Right ventricle myocardium superior (tissue), 1 donor: Measurements from ENCODE around the gene KPNA4. TPM values are rescaled to one million over a fixed set of nuclear protein-coding genes. Genes with fewer than 3 reads are reported as not detected.
"Not testable (repeated sequence)": the region's sequence is repeated elsewhere in the genome, so short reads cannot be mapped to it uniquely, and the experiment has no call there.

Source experiments
- ATAC-seq: fragments of 200-7000 bp; cut with Tn5 transposase; one replicate; pipeline ENCODE4 v1.9.1; 2020; ENCODE audit warnings: mild to moderate bottlenecking; ENCODE audit not compliant: poor library complexity
- DNase-seq: peaks from one replicate; pipeline ENCODE4 v3.0.0-alpha.2; 2020
- intact Hi-C: fragments of 100-400 bp; cut with DNase I; formaldehyde crosslinking; loops from one replicate; pipeline ENCODE4 v1.11.2; 2022
- total RNA-seq: library from RNA; stranded (reverse); fragmentation: NEBNext Ultra II Directional; extraction: Animal tissue kit (Norgen Biotek cat#: 25700); gene quantifications from one replicate; pipeline ENCODE4 v1.2.1, GENCODE V29; 2021
- donor health status: DM: no; HTN: yes; CAD: no; lungs with severe emphysema.

KPNA4 gene
- total RNA-seq, 1 donor from 2014 or later = 114 TPM

DNA sequence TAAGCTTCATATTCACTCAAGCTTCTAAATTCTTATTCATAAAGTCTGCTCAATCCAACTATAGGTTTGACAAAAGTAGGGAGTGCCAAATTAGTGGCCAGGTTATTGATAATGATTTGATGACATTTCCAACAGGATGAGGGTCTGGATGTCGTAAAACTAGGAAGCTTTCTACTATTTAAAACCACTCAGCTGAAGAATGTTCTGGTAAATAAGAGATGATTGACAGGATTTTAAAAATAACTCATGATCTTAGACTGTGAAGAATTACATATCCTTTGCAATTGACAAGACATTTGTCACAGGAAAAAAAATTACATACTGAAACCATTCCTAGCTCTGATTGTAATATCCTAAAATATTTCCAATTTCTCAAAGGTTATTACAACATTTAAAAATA lies 100.4 kb downstream of the KPNA4 start:
- intact Hi-C loops = no loop called here
- no peak for DNase-seq
- no peak for ATAC-seq

DNA sequence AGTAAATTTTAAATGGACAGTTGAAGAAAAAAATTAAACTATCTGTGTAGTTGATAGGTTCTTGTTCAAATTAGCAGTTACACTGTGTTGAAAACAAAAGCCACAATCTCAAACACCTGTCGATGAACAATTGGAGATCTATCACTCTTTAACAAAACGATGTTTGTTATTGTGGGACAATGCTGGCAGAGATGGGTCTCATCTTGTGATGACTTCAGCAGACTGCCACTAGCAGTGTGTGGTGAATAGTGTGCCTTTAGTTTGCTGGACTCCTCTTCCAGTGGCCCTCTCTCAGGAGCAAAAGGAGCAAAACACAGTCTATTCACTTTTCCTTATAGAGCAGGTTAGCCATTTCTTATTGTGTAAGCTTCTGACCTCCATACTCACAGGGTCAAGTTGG lies 101.0 kb downstream of the KPNA4 start:
- intact Hi-C loops = no loop called here
- ATAC-seq = no peak
- no peak for DNase-seq

DNA sequence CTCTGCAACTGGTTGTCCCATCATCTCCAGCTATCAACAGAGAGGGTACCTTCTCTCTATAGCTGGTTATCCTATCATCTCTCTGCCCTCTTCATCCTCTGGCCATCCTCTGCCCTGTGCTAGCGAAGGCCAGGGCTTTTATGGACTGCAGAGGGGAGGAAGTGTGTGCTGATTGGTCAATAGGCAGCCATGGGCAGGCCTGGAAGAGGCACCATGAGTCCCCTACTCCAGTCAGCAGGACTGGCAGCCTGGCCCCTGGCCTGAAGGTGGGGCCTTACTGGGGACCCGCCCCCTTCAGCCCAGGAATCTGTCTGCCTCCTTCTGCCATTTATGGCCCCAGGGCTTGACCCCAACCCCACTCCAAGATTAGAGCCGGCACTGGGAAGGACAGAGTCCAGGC lies 105.3 kb downstream of the KPNA4 start:
- DNase-seq (no peak), ATAC-seq (no peak)
- intact Hi-C loops = no loop called here

DNA sequence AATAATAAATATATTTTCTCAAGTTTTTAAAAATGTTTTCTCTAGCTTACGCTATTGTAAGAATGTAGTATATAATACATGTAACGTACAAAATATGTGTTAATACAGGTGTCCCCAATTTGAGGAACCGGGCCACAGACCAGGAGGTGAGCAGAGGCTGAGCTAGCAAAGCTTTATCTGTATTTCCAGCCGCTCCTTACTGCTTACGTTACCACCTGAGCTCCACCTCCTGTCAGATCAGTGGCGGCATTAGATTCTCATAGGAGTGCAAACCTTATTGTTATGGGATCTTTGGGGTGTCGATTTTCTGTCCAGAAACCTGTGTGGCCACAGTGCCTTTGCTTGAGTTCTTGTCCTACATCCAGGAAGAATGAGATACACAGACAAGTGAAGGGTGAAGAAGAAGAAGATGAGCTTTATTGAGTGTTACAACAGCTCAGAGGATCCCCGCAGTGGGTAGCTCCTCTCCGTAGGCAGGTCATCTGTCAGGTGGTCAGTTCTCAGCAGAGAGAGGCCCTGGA lies 105.9 kb downstream of the KPNA4 start:
- intact Hi-C loops = no loop called here
- DNase-seq (no peak), ATAC-seq (no peak)

DNA sequence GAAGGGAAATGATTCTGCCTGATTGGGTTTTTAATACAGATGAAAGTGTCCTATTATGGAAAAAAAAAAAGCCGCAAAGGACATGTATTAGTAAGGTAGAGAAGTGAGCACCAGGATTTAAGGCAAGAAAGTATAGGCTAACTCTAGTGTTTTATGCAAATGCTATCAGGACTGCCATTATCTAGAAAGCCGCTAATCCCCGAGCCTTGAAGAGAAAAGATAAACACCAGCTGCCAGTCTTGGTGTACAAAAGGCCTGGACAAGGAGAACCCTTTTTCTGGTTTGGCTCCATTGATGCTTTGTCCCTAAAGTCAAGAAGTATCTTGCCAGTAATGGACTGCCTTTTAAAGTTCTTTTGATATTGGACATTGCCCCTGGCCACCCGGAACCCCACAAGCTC lies 107.2 kb downstream of the KPNA4 start:
- ATAC-seq (no peak), DNase-seq (no peak)
- intact Hi-C loops = no loop called here

DNA sequence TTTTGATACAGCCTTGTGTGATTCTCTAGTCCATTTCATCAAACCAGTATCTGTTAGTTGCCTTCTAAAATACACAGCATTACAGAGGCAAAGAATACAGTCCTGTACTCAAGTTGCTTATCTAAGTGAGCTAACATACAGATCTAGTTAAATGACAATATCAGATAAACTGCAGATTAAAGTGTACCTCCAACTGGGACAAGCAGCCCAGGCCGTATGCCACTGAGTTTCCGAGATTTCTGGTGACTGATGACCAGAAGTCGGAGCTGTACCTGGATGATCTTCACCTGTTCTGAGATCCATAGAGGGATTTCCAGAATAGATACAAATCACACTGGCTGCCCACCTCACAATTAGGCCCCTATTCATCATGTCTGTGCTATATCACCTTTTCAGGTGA lies 109.5 kb downstream of the KPNA4 start:
- intact Hi-C loops = no loop called here
- ATAC-seq (no peak), DNase-seq (no peak)

DNA sequence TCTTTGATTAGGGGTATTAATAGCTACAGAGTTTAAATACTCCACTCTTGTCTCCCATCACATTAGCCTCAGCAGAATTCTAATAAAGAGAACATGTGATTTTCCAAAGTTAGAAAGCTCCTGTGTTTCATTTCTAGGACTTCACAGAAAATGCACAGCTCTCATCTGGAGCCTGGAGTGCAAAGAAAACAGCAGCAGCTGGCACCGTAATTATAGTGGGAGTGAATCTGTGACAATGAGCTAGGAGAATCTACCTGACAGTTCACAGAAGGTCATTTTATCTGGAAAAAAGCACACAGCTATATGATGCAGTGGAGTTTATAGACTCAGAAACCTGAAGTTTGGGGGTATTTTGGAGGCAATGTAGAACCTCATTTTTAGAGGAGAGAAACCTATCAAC lies 110.4 kb downstream of the KPNA4 start:
- ATAC-seq (no peak), DNase-seq (no peak)
- intact Hi-C loops = no loop called here

DNA sequence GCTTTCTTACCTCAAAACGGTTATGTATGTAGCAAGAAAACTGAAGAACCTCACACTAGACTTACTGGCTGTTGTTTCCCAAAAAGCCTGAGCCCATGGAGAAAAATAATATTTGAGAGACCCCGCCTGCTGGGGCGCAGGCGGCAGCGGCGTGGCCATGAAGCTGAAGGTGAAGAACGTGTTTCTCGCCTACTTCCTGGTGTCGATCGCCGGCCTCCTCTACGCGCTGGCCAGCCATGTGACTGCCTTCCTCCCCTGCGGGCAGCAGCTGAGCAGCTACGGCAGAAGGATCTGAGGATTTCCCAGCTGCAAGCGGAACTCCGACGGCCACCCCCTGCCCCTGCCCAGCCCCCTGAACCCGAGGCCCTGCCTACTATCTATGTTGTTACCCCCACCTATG lies 113.1 kb downstream of the KPNA4 start:
- intact Hi-C loops, ATAC-seq, DNase-seq: not testable (repeated sequence)

DNA sequence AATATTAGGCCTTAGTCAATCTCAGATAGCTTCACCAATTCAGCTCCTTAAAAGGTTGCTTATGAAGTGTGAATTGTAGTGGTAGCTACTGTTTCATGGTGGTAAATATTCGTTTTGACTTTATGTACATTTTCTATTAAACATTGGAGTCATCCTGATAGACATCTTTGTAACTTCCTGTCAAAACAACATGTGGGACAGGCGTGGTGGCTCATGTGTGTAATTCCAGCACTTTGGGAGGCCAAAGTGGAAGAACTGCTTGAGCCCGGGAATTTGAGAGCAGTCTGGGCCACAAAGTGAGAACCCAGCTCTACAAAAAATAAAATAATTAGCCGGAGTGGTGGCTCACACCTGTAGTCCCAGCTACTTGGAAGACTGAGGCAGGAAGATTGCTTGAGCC lies 113.8 kb downstream of the KPNA4 start:
- no peak for ATAC-seq

DNA sequence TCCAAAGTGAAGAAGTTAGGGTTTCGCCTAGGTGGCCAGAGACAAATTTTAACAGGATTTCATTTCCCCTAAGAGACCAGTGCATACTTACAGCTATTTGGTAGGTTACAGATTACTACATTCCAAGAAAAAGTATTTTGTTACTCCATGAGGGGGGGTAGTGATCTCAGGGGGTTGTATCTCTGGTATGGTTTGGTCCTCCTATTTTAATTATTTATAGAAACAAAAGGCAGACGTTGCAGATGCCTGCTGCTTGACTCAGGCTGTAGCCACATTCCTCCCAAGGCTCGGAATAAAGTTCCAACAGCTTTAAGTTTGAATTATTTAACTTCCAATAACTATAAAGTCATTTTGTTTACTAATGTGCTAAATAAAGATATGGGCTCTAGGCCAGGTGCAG lies 114.5 kb downstream of the KPNA4 start:
- DNase-seq = no peak
- ATAC-seq = no peak
- intact Hi-C loops = no loop called here

More for the DNA sequence above, 113.8 kb downstream of the KPNA4 start:
- intact Hi-C loops = no loop called here
- DNase-seq = no peak

DNA sequence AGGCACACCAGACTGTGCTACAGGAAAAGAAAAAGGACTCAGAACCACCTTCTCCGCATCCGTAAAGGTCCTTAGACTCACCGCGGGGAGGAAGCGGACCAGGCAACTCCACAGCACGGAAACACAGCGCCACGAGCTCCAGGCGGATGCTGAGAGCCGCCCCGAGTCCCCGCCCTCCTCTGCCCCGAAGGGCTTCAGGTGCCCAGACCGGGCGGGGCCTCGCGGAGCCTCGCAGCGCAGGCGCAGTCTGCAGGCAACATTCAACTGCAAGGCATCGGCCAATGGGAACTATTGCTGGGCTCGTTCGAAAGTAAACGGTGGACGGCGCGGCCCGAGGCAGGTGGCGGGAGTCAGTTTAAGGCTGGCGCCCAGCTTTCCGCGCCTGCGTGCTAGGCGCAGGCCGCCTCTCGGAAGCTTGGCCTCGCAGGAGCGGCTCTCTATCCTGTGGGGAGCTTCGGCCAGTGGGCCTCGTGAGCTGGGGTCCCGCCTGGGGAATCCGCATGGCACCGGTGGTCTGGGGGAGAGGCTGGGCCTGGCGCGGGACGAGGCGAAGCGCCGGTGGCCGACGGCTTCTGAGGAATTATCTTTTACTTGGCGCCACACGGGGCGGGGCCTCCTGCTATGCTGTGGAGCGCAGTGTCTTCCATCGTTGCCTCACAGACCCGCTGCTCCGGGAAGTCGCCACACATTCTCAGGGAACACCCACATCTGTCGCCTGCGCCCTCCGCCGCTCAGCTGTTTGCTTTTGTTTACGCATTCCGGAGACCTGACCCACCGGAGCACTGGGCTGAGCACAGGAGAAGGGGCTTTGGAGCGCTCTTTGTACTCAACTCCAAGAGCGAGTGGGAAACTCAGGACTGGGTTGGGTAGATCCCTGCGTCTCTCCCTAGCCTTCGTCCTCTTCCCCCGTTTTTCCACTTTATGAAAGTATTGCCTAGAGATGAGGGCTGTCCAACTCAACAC lies 115.5 kb downstream of the KPNA4 start, which contains the start of gene TRIM59:
TRIM59 (minus strand) TSS at position 151 of the 963 bp plus-strand sequence. CDS start 10,603 bp downstream, outside the sequence.
- intact Hi-C loops = no loop called here
- DNase-seq (peak; percentile 92), ATAC-seq (peak; percentile 94)

DNA sequence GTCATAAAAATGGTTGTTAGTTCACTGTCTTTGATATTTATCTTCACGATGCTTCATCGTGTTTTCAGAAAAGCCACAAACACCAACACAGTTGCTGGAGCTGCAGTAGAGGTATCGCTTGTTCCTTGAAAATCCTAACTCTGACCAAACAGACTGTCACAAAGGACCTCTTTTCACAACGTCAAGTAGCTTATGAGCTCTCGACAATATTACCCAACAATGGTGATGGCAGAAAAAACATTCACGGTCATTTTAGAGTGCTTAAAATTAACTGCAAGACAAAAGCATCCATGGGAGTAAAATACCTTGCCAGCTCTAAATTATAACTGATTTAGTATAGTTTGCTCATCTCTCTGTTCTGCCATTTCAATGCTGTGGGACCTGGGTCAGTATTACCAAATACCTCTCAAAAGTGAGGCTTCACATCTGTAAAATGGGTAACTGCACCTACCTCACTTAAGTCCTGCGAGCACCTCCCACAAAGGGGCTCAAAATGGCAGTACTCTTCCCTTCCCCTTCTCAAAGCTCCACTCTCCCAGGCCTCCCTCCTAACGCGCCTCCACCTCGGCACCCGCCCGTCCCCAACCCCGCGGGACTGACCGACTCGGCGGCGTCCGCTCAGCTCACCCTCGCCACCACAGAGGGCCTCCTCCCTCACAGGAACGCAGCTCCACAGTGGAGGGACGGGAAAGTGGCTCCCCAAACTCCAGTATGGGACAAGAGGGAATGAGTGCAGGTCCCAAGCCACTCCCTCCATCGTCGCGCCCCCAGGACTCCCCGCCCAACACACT lies 116.3 kb downstream of the KPNA4 start:
- ATAC-seq (peak; percentile 48), DNase-seq (no peak)
- intact Hi-C loops = no loop called here

DNA sequence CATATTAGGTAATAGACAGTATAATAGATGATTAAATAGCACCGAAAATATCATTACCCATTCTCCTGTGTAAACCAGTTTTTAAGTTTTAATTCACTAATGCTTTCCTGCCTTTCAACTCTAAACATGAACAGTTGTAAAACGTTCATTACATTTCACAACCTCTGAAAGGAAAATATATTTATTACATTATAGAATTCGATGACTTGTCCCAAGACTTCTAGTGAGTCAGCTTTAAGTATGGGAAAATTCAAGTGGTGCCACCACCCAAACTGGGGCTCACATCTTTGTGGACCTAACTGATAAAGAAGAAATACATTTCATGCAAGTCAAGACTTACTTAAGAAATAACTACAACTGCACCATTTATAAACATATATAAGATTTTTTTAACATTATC lies 117.8 kb downstream of the KPNA4 start:
- ATAC-seq (no peak), DNase-seq (no peak)
- intact Hi-C loops = no loop called here

DNA sequence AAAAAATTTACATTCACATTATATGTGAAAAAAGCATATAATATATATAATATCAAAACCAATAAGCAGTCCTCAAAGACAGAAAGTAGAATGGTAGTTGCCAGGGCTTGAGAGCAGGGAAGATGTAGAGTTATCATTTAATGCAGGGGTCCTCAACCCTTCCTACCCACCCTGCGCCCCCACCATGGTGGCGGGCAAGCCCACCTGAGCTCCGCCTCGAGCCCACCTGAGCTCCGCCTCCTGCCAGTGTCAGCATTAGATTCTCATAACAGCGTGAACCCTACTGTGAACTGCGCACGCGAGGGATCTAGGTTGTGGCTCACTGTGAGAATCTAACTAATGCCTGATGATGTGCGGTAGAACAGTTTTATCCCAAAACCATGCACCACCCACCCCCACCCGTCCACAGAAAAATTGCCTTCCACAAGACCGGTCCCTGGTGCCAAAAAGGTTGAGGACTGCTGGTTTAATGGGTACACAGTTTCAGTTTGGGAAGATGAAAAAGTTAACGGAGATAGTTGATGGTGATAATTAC lies 118.8 kb downstream of the KPNA4 start:
- no peak for ATAC-seq
- intact Hi-C loops = no loop called here
- no peak for DNase-seq

DNA sequence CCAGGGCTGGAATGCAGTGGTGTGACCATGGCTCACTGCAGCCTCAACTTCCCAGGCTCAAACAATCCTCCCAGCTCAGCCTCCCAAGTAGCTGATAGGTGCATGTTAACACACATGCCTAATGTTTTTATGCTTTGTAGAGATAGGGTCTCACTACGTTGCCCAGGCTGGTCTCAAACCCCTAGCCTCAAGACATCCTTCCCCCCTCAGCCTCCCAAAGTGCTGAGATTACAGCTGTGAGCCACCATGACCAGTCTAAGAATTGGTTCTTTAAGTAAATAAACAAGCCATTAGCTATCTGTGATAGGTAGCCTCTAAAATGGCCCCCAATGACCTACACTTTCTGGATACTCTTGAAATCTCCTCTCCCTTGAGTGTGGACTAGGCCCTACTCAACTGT lies 119.5 kb downstream of the KPNA4 start:
- ATAC-seq (no peak), DNase-seq (no peak)
- intact Hi-C loops = no loop called here
